ENCODE data around the gene APOL6. TPM values are rescaled to one million over a fixed set of nuclear protein-coding genes. Genes with fewer than 3 reads are reported as not detected.

APOL6 gene
- total RNA-seq, 8 experiments from 2014 or later, result under 0.01 to 28.9 (median 2.5) TPM

Other genes with a start within 250 kb of the APOL6 start
- 10 to 100 TPM in 3 of 8 experiments, 1 to 10 TPM in 5; 2.0 to 76.6 (median 7.4) TPM for gene MCM5, start 248.3 kb upstream of the APOL6 start, total RNA-seq
- gene RASD2, start 107.6 kb upstream of the APOL6 start, total RNA-seq, result 10 to 100 TPM in 1 of 8 experiments, 1 to 10 TPM in 1, under 1 TPM in 6; 0.15 to 14.5 (median 0.75) TPM
- gene MB, start 31.1 kb upstream of the APOL6 start, total RNA-seq, result 1 to 10 TPM in 1 of 8 experiments, under 1 TPM in 2, not detected in 5; 0.73 to 1.5 (median 0.76) TPM
- under 1 TPM in 1 of 8 experiments, not detected in 7; 0.23 TPM for gene APOL5, start 69.4 kb downstream of the APOL6 start, total RNA-seq